Activated T-helper 1 cell treated with anti-CD3 and anti-CD28 coated beads, Interleukin-12 subunit alpha, Interleukin-12 subunit beta, Interleukin-2, Interleukin-4 antibody, amounts not matched to agents 30 ng/mL and 10 ng/mL and 1 ng/mL, durations not matched to agents 14 hours and 24 hours and 36 hours (primary cell): Measurements from ENCODE around the gene CBFA2T3. TPM values are rescaled to one million over a fixed set of nuclear protein-coding genes. Genes with fewer than 3 reads are reported as not detected.

Experiments used
- DNase-seq: peaks from one replicate; pipeline ENCODE4 v3.0.0; 2021; ENCODE audit warnings: low spot score
- H3K27ac Mint-ChIP-seq: one replicate; pipeline ENCODE4 v1.8.0; 2021; ENCODE audit warnings: mild to moderate bottlenecking, mixed read lengths
- H3K27me3 Mint-ChIP-seq: one replicate; pipeline ENCODE4 v1.8.0; 2022; ENCODE audit warnings: mild to moderate bottlenecking, moderate library complexity, mixed read lengths; ENCODE audit not compliant: insufficient read depth
- H3K36me3 Mint-ChIP-seq: one replicate; pipeline ENCODE4 v1.8.0; 2021; ENCODE audit warnings: low read depth, mixed read lengths
- H3K4me1 Mint-ChIP-seq: one replicate; pipeline ENCODE4 v1.8.0; 2021; ENCODE audit warnings: low read depth, mixed read lengths
- H3K4me3 Mint-ChIP-seq: one replicate; pipeline ENCODE4 v1.8.0; 2021; ENCODE audit warnings: mild to moderate bottlenecking, moderate library complexity, mixed read lengths
- H3K9me3 Mint-ChIP-seq: one replicate; pipeline ENCODE4 v1.8.0; 2021; ENCODE audit warnings: mixed read lengths
- intact Hi-C: fragments of 100-400 bp; cut with micrococcal nuclease; formaldehyde crosslinking; loops from one replicate; pipeline ENCODE4 v1.15.1; 2024
- total RNA-seq: library from RNA; stranded (reverse); gene quantifications from 2 replicates; pipeline ENCODE4 v1.2.3, GENCODE V29; 2022

Gene CBFA2T3
- total RNA-seq, 1 donor from 2014 or later = not detected

- intact Hi-C loops = no loop called here
- Mint-ChIP-seq H3K9me3 (peaks cover 25% of the 10 kb centered on the region), H3K4me3 (peak overlapping the region; percentile 33), H3K36me3 (no peaks in the 10 kb centered on the region), H3K27me3 (peaks cover 17% of the 10 kb centered on the region), H3K27ac (peak overlapping the region; percentile 79), H3K4me1 (peaks cover 9% of the 10 kb centered on the region)
- no peak for DNase-seq
Measured at GRCh38 chr16:89000207-89000959, 23.4 kb upstream of the CBFA2T3 start.

- H3K4me3 Mint-ChIP-seq = peak overlapping the region; percentile 33
- no peak for DNase-seq
- H3K27ac Mint-ChIP-seq = peak overlapping the region; percentile 79
- H3K4me1 Mint-ChIP-seq = peaks cover 9% of the 10 kb centered on the region
- H3K36me3 Mint-ChIP-seq = no peaks in the 10 kb centered on the region
- peaks cover 25% of the 10 kb centered on the region for H3K9me3 Mint-ChIP-seq
- peaks cover 12% of the 10 kb centered on the region for H3K27me3 Mint-ChIP-seq
- intact Hi-C loops = no loop called here
Measured at GRCh38 chr16:88999457-89000206, 22.6 kb upstream of the CBFA2T3 start.

- DNase-seq = no peak
- H3K4me3 Mint-ChIP-seq = no peak overlapping the region
- H3K9me3 Mint-ChIP-seq = peaks cover 24% of the 10 kb centered on the region
- peaks cover 9% of the 10 kb centered on the region for H3K4me1 Mint-ChIP-seq
- H3K27me3 Mint-ChIP-seq = peaks cover 4% of the 10 kb centered on the region
- H3K27ac Mint-ChIP-seq = no peak overlapping the region
- H3K36me3 Mint-ChIP-seq = no peaks in the 10 kb centered on the region
- intact Hi-C loops = no loop called here
Measured at GRCh38 chr16:88995746-88996535, 18.9 kb upstream of the CBFA2T3 start.

- no peak overlapping the region for H3K27ac Mint-ChIP-seq
- peaks cover 17% of the 10 kb centered on the region for H3K9me3 Mint-ChIP-seq
- H3K4me1 Mint-ChIP-seq = peaks cover 8% of the 10 kb centered on the region
- no peak for DNase-seq
- H3K27me3 Mint-ChIP-seq = peaks cover 5% of the 10 kb centered on the region
- H3K36me3 Mint-ChIP-seq = no peaks in the 10 kb centered on the region
- H3K4me3 Mint-ChIP-seq = no peak overlapping the region
- intact Hi-C loops = no loop called here
Measured at GRCh38 chr16:88995194-88995593, 18.2 kb upstream of the CBFA2T3 start.

- intact Hi-C loops = no loop called here
- Mint-ChIP-seq H3K36me3 (no peaks in the 10 kb centered on the region), H3K4me3 (no peak overlapping the region), H3K4me1 (peaks cover 4% of the 10 kb centered on the region), H3K27me3 (peaks cover 3% of the 10 kb centered on the region), H3K9me3 (peaks cover 12% of the 10 kb centered on the region), H3K27ac (no peak overlapping the region)
- DNase-seq = no peak
Measured at GRCh38 chr16:88994695-88995094, 17.7 kb upstream of the CBFA2T3 start.

- H3K9me3 Mint-ChIP-seq = peaks cover 9% of the 10 kb centered on the region
- H3K4me1 Mint-ChIP-seq = peaks cover 1% of the 10 kb centered on the region
- H3K27ac Mint-ChIP-seq = no peak overlapping the region
- no peak overlapping the region for H3K4me3 Mint-ChIP-seq
- no peak for DNase-seq
- intact Hi-C loops = no loop called here
- peaks cover 3% of the 10 kb centered on the region for H3K27me3 Mint-ChIP-seq
- no peaks in the 10 kb centered on the region for H3K36me3 Mint-ChIP-seq
Measured at GRCh38 chr16:88993946-88994600, 17.1 kb upstream of the CBFA2T3 start.

GRCh38 chr16:88993166-88993761, 16.3 kb upstream of the CBFA2T3 start:
- intact Hi-C loops = no loop called here
- Mint-ChIP-seq H3K4me3 (no peak overlapping the region), H3K36me3 (no peaks in the 10 kb centered on the region), H3K4me1 (no peaks in the 10 kb centered on the region), H3K27me3 (peaks cover 3% of the 10 kb centered on the region), H3K27ac (no peak overlapping the region), H3K9me3 (peaks cover 6% of the 10 kb centered on the region)
- no peak for DNase-seq

- peaks cover 3% of the 10 kb centered on the region for H3K9me3 Mint-ChIP-seq
- H3K4me1 Mint-ChIP-seq = no peaks in the 10 kb centered on the region
- intact Hi-C loops = no loop called here
- DNase-seq = no peak
- no peak overlapping the region for H3K4me3 Mint-ChIP-seq
- H3K36me3 Mint-ChIP-seq = no peaks in the 10 kb centered on the region
- H3K27me3 Mint-ChIP-seq = peaks cover 2% of the 10 kb centered on the region
- H3K27ac Mint-ChIP-seq = no peak overlapping the region
Measured at GRCh38 chr16:88992351-88993165, 15.6 kb upstream of the CBFA2T3 start.

GRCh38 chr16:88991813-88992350, 14.9 kb upstream of the CBFA2T3 start:
- H3K27me3 Mint-ChIP-seq = peaks cover 2% of the 10 kb centered on the region
- no peaks in the 10 kb centered on the region for H3K9me3 Mint-ChIP-seq
- H3K27ac Mint-ChIP-seq = no peak overlapping the region
- no peaks in the 10 kb centered on the region for H3K4me1 Mint-ChIP-seq
- intact Hi-C loops = no loop called here
- H3K36me3 Mint-ChIP-seq = no peaks in the 10 kb centered on the region
- no peak overlapping the region for H3K4me3 Mint-ChIP-seq
- DNase-seq = no peak

GRCh38 chr16:88989852-88990547, 13.0 kb upstream of the CBFA2T3 start:
- intact Hi-C loops = no loop called here
- Mint-ChIP-seq H3K4me1 (no peaks in the 10 kb centered on the region), H3K27me3 (peaks cover 2% of the 10 kb centered on the region), H3K9me3 (no peaks in the 10 kb centered on the region), H3K36me3 (no peaks in the 10 kb centered on the region), H3K27ac (no peak overlapping the region), H3K4me3 (no peak overlapping the region)
- no peak for DNase-seq
